Non-pigmented ciliary epithelial cell (primary cell): Measurements from ENCODE around the gene THAP8.

Source experiments
- DNase-seq: peaks from one replicate; pipeline ENCODE4 v3.0.0-alpha.2; 2010; ENCODE audit warnings: low read depth

THAP8 gene

GRCh38 chr19:36054119-36054732 is at the start of gene THAP8:
Gene THAP8 (minus strand): TSS chr19:36054285. CDS start chr19:36054217, 68 bp downstream.
- peak; percentile 92 for DNase-seq

GRCh38 chr19:36103040-36103626 is 49.0 kb upstream of the THAP8 start:
- DNase-seq, result no peak

GRCh38 chr19:36101550-36102327 is 47.7 kb upstream of the THAP8 start:
- DNase-seq, result no peak

GRCh38 chr19:36100476-36100875 is 46.4 kb upstream of the THAP8 start:
- no peak for DNase-seq

DNA sequence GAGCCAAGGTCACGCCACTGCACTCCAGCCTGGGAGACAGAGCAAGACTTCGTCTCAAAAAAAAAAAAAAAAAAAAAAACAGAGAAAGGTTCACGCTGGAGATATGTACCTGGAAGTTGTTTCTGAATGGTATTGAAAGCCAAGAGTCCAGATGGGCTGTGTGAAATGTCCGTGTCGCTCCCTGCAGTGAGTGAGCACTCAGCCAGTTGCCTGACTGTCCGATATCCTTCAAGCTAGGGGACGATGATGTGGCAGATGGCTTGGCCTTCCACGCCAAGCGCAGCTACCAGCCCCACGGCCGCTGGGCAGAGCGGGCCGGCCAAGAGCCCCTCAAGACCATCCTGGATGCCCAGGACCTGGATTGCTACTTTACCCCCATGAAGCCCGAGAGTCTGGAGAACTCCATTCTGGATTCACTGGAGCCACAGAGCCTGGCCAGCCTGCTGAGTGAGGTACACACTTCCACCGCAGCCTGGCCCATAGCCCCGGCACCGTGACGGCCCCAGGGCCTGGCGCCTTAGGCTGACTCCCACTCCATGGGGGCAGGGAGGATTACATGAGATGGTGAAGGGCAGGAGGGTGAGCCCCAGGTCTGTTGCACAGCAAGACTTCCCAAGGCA is 45.2 kb upstream of the THAP8 start:
- no peak for DNase-seq

DNA sequence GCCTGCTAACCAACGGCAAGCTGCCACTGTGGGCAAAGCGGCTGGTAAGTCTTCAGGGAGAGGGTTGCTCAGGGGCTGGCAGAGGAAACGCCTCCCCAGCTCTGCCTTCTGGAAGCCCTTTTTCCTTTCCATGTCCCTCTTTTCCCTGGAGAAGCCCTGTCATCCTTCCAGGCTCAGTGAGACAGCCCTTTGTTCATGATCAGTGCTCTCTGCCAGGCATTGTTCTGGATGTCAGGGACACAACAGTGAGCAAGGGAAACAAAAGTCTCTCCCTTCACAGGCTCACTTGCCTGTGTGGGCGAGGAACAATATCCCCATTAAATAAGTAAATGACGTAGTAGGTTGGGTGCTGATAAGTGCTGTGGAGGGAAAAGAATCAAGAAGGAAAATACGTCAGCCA is 43.0 kb upstream of the THAP8 start:
- DNase-seq, result no peak

DNA sequence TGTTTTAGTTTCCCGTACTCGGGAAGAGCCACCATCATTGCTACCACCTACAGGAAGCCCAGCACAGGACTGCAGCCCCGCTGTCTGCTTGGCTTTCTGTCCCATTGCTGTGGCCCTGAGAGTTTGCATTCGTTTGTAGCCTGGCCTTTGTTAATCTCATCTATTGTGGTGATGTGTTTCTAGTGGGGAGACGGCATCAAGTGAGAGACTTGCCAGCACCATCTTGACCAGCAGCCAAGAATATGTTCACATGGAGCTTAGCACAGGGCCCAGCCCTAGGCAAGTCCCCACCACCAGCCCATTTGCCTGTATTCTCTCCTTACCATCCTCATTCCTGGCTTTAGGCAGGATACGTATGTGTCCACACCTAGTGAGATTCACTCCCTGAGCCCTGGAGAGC is 39.6 kb upstream of the THAP8 start:
- no peak for DNase-seq

DNA sequence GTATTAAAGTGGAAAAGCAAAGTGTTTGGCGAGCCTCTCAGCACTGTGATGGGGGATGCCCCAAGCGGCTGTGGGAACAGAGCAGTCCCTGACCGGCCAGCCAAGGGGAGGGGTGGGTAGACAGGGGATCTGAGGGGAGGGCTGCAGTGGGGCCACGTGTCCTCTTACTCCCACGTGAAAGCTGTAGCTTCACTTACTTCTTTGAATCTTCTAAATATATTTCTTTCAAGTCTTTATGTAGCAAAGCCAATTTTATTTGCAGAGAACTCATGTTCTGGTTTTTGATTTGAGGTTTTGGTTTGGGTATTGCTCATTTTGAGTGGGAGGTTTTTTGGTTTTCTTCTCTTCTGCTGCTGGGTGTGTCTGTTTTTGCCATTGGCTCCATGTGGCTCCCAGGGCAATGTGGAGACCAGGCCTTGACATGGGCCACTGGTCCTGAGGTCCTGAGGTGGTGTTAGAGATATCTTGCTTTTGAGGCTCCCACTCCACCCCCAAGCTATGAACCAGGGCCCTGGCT is 39.1 kb upstream of the THAP8 start:
- no peak for DNase-seq

DNA sequence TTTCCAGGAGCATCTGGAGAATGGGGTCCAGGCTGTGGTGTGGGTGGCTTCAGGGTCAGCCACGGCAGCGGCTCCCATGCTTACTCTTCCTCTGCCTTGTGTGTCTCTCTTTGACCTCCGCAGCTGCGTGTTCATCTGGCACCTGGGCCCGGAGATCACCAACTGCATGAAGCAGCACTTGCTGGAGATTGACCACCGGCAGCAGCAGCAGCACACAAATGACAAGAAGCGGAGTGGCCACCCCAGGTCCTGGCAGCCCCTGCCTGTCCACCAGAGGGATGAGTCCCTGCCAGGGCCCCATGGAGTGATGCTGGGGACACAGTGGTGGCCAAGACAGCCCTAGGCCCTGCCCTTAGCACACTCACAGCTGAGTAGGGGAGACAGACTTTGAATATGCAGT is 38.5 kb upstream of the THAP8 start:
- no peak for DNase-seq

DNA sequence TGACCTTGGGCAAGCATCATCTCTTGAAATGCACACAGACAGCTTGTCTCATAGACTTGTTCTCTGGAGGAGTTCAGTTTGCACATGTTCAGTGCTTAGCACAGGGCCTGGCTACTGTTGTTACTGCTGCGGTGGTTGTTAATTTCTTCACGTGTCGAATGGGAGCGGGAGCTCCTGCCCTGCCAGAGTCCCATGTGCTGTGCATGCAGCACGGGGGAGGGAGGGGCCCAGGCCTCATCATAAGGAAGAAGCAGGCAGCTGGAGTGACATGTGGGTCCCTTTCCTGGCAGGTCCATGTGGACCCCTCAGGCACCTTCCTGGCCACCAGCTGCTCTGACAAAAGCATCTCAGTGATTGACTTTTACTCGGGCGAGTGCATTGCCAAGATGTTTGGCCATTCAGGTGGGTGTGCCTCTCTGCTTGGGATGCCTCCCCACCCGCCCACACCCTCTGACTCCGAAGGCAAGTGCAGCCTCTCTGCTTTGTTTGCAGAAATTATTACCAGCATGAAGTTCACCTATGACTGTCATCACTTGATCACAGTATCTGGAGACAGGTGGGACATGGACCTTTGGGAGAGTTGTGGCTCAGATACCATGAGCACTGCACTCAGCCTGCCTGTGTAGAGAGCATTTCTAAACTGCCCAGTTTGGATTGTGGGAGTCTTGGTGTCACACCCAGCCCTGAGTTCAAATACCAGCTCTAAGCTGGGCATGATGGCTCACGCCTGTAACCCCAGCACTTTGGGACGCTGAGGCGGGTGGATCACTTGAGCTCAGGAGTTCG is 37.0 kb upstream of the THAP8 start:
- no peak for DNase-seq

- no peak for DNase-seq
Measured at GRCh38 chr19:36089847-36090246, 35.8 kb upstream of the THAP8 start.

DNA sequence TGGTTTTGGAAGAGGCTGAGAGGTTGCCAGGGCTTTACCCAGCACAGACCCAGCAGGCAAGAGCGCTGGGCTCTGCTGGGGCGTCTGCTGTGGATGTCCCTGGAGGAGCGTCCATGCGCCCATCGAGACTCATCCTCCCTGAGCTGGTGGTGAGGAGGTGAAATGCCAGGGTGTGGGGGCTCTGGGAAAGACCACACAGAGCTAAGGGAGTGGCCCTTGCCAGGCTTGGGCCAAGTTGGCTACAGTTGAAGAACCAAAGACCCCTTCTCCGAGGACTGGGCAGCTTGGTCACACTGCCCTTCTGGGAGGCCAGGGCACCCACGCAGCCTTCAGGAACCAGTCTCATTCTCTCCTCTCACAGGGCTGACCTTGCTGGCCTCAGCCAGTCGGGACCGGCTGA is 32.2 kb upstream of the THAP8 start:
- DNase-seq, result no peak

DNA sequence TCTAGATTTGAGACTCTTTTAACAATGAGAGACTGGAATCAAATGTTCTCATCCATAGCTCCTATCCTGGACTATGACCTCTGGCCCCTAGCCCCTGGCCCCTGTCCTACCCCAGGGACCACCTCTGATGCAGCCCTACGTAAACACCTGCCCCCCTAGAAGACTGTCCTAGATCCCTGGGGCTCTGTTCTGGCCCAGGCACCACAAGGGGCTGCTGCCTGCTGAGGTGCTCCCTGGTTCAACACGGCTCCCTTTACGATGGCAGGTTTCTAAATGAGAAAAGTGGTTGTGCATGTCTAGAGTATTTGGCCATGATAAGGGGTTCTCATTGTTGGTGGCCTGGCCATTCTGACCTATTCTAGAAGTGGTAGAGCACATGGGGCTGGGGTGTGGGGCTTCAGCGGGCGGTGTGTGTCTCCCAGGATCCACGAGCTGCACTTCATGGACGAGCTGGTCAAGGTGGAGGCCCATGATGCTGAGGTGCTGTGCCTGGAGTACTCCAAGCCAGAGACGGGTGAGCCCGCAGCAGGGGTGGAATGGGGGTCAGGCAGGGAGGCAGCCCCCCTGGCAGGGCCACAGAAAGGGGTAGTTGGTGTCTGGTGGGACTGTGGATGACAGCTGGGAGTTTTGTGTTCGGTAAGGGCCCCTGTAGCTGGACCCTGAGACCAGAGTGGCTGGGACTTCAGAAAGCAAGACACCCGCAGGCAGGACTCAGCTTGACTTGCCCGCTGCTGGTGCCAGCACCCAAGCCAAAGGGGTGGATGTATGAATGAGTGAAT is 30.3 kb upstream of the THAP8 start:
- no peak for DNase-seq

DNA sequence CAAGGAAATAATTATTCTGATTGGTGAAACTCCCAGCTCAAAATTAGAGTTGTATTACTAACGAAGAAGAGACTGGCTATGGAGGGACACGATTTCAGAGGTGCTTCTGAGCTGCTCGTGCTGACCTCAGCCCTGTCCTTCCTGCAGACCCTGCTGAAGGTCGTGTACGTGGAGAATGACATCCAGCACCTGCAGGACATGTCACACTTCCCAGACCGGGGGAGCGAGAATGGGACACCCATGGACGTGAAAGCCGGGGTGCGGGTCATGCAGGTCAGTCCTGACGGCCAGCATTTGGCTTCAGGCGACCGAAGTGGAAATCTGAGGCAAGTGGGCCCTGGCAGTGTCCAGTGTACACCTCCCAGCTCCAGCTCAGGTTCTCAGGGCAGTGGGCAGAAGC is 28.8 kb upstream of the THAP8 start:
- DNase-seq, result no peak

- DNase-seq, result no peak
Measured at GRCh38 chr19:36081894-36082293, 27.8 kb upstream of the THAP8 start.

GRCh38 chr19:36081385-36081784 is 27.3 kb upstream of the THAP8 start:
- DNase-seq, result no peak

GRCh38 chr19:36079389-36079945 is 25.4 kb upstream of the THAP8 start:
- no peak for DNase-seq

- no peak for DNase-seq
Measured at GRCh38 chr19:36073121-36073876, 19.2 kb upstream of the THAP8 start.

DNA sequence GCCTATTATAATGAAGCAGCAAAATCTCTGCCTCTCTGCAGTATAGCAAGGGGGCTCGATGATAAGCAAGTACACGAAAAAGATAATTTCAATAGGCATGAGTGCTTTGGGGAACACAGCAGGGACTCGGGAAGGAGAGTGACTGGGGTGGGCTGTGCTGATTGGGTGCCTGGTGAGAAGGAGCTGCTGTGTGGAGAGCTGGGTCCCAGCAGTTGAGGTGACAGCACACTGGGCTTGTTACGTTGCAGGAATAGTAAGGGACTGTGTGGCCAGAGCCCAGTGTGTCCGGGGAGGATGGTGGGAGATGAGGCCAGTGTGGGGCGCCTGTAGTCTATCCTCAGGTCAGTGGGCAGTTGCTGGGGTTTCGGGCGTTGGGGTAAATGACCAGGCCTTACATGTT is 18.0 kb upstream of the THAP8 start:
- DNase-seq, result no peak
